Activated CD8-positive, alpha-beta memory T cell treated with anti-CD3 and anti-CD28 coated beads, Interleukin-2, amount 50 U/mL, for 4 hours (primary cell): Measurements from ENCODE around the gene PTGFRN.
"Not testable (repeated sequence)": the region's sequence is repeated elsewhere in the genome, so short reads cannot be mapped to it uniquely, and the experiment has no call there.

Source experiments
- DNase-seq: peaks from one replicate; pipeline ENCODE4 v3.0.0-alpha.2; 2020

The PTGFRN gene

DNA sequence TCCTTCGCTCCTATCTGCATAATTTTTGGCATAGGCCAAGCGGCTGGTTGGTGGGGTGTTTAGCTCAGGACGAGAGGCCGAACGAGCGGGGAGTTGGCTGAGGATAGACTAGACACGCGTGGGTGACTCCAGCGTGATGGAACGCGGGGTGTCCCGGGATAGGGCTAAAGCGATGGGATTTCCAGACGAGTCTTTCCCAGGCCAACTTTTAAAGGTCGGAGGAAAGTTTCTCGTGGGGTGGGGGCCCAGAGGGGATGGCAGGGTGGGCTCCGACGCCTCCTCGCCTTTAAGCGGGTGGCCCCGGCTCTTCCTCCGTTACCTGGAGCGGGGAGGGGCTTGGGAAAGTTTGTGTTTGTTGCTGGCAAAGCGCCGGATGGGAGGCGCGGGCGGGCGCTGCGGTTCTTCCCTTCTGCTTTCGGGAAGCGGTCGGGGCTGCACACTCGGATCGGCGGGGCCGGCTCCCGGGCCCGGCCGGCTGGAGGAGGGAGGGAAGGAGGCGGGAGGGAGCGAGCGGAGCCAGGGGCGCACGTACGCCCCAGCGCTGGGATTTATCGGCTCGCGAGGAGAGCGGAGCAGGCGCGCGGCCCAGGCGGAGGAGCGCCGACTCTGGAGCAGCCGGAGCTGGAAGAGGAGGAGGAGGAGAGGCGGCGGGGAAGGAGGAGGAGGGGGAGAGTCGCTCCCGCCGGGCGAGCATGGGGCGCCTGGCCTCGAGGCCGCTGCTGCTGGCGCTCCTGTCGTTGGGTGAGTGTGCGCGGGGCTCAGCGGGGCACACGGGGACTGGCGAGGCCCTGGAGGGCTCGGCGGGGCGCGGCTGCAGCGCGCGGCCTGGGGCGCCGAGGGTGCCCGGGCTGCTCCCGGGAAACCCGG lies at the start of gene PTGFRN:
Gene PTGFRN, plus strand, starts transcription at position 405 of the 867 bp plus-strand sequence. Its CDS starts 288 bp downstream, at position 693.
- peak; percentile 22 for DNase-seq

DNA sequence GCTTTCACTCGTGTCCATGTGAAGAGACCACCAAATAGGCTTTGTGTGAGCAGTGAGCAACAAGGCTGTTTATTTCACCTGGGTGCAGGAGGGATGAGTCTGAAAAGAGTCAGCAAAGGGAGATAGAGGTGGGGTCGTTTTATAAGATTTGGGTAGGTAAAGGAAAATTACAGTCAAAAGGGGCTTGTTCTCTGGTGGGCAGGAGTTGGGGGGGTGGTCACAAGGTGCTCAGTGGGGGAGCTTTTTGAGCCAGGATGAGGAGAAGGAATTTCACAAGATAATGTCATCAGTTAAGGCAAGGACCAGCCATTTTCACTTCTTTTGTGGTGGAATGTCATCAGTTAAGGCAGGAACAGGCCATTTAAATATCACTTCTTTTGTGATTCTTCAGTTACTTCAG lies 49.5 kb upstream of the PTGFRN start:
- not testable (repeated sequence) for DNase-seq

DNA sequence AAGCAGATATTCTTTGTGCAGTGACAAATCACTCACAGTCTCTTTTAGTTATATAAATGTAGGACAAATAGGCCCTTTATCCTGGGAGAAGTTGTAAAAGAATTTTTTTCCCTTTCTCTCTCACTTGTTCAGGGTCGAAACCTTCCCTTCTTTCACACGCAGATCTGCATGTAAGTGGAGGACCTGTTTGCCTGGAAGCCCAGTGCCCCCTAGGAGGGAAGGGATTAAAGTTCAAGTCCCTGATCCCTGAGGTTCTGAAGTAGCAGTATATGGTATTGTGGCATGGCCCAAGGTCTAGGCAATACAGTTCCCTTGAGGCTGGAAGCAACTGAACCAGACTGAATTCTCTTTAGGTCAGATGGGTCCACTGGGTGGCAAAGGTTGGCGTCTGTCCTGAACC lies 48.6 kb upstream of the PTGFRN start:
- DNase-seq, result no peak

DNA sequence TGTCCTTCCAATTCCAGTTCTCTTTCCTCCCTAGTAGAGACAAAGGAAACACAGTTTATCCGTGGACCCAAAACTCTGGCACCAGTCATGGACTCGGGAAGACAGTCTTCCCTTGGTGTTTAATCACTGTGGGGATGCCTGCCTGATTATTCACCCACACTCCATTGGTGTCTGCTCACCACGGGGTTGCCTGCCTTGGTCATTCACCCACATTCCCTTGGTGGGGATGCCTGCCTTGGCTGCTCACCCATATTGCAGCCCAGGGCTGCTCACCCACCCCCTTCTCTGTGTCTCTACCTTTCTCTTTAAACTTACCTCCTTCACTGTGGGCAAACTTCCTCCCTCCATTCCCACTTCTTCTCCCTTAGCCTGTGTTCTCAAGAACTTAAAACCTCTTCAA lies 46.7 kb upstream of the PTGFRN start:
- DNase-seq, result not testable (repeated sequence)

DNA sequence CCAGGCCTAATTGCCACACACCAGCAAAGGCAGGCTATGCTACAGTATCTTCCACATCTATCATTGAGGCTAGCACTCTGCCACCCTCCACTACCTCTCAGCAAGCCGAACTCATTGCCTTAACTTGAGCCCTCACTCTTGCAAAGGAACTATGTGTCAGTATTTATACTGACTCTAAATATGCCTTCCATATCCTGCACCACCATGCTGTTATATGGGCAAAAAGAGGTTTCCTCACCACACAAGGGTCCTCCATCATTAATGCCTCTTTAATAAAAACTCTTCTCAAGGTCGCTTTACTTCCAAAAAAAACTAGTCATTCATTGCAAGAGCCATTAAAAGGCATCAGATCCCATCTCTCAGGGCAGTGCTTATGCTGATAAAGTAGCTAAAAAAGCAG lies 43.2 kb upstream of the PTGFRN start:
- not testable (repeated sequence) for DNase-seq

DNA sequence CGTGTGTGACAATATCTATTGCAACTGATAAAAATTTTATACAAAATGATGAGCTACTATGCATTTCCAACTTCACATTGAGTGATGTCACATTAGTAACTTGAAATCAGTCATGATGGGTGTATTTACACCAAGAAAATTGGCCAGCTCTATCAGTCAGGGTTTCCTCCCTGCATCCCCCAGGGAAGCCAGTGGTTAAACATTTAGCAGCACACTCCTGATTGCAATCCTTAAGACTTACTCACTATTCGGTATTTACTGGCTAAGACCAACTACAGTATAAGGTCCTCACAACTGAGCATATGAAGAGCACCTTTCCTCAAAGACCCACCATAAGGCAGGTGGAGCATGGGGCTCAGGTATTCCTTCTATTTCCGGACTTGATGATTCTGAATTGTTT lies 41.3 kb upstream of the PTGFRN start:
- DNase-seq, result no peak

DNA sequence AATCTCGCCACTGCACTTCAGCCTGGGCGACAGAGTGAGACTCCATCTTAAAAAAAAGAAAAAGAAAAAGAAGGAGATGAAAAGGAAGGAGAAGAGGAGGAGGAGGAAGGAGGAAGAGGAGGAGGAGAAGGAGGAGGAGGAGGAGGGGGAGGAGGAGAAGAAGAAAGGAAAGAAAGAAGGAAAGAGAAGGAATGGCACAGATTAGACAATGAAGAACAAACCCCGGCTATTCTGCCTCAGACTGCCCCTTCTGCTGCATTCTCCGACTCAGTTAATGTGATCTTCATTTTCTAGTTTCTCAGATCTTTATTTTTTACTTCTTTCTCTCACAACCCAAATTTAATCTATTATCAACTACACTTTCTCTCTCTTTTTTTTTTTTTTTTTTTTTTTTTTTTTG lies 40.1 kb upstream of the PTGFRN start:
- DNase-seq, result no peak

DNA sequence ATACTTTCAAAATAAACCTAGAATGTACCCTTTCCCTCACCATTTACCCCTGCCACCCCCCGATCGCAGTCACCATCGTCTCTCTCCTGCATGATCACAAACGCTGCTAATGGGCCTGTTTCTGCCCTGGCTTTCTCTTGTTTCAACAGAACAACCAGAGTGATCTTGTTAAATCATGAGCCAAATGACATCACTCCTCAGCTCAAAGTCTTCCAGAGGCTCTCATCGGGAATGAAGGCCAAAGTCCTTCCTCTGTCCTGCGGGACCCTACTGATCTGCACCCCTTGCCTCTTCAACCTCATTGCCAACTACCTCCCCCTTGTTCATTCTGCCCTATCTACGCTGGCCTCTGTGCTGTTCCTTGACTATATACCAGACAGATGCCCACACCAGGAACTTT lies 39.4 kb upstream of the PTGFRN start:
- no peak for DNase-seq

DNA sequence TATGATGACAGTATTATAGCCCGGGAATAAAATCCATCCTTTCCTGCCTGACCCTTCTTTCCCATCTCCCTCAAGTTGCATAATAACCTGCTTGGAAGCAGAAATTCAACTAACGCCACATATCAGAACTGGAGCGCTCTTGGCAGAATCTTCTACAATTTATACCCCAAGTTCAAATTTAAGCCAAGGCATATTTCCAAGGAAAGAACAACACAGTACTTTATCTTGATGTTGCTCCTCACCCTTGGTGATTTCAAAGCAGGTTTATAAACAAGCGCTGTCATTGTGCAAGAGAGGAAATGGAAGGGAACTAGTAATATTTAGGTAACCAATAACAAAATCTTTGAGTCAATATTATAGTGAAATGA lies 38.0 kb upstream of the PTGFRN start:
- no peak for DNase-seq

DNA sequence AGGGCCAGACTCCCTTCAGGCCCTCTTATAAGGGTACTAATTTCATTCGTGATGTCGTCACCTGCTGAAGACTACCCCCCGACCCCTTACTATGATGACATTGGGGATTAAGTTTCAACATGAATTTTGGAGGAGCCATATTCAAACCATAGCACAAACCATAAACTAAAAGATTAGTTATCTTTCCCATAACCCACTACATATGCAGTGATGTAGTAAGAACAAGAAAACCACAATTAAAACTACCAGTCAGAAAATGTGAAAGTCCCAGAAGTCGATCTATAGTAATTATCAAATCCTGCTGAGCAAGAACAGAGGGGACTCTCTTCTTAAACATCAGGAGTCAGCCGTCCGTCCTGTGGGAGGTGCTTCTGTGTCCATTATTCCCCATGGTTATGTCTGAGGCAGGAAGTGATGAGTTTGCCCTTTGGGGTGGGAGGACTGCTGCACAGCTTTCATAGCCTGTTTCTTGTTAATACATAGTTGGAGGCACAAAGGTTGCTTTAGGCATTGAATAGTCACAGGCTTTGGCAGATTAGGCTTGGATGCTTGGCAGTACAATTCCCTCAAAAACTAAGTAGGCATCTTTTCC lies 35.9 kb upstream of the PTGFRN start:
- no peak for DNase-seq

DNA sequence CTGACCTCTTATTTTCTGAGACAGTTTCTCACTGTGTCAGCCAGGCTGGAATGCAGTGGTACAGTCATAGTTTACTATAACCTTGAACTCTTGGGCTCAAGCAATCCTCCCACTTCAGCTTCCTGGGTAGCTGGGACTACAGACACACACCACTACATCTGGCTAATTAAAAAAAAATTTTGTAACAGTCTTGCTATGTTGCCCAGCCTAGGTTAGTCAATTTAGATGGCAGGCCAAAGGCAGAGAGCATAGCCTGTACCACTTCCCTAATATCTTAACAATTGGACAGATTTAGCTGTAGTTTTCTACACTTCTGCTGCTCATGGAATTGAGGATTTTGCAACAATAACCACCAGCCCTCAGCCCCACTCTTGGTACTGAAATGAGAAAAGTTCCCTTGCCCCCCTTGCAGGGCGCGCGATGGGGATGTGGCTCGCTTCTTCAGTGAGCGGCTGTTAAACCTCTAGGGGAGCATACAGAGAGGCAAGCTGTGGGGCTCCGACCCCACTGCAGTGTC lies 34.9 kb upstream of the PTGFRN start:
- DNase-seq, result no peak

DNA sequence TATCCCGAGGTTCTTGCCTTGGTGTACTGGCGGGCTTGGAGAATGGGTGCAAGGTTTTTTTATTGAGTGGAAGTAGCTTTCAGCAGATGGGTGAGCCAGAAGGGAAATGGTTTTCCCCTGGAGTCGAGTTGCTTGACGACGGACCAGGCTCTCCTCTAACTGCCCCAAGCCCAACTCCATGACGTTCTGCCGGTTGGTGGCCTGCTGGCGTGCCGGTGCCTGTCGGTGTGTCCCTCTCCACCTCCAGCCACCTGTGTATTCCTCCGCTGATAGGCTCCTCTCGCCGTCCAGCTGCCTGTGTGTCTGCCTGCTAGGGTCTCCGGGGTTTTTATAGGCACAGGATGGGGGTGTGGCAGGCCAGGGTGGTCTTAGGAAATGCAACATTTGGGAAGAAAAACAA lies 34.3 kb upstream of the PTGFRN start:
- no peak for DNase-seq

DNA sequence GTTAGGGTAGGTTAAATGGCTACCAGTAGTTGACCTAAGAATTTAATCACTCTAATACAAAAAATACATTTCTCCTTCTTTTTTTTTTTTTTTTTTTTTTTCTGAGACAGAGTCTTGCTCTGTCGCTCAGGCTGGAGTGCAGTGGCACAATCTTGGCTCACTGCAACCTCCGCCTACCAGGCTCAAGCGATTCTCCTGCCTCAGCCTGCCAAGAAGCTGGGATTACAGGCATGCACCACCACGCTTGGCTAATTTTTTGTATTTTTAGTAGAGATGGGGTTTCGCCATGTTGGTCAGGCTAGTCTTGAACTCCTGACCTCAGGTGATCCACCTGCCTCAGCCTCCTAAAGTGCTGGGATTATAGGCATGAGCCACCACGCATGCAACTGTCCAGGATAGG lies 33.8 kb upstream of the PTGFRN start:
- DNase-seq, result not testable (repeated sequence)

DNA sequence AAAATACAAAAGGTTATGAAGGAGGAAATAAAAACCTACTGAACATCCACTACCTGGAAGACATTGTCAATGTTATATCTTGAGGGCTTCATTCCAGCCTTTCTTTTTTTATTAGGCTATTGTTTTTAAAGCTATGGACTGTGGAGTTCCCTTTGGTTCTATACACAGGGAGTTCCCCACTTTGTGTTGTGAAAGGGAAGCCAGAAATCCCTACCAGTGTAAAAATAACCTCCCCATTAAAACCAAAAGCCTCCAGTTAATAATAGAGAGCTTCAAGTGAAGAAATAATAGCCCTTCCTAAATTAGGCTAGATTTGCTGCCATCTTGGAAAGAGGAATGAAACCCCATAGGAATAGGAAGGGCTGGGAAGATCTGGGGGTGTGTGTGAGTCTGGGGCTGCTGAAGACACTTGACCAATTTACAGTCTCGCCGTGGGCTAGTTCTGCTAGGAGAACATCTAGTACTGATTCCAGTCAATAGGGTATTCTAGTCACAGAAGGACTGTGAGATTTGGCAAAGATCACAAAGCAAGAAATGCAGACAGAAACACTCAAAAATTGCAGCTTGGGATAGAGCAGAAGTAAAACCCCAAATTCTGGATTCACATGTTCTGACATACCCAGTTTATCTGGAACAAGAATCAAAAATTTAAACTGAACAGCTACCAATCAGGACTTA lies 32.4 kb upstream of the PTGFRN start:
- DNase-seq, result no peak

DNA sequence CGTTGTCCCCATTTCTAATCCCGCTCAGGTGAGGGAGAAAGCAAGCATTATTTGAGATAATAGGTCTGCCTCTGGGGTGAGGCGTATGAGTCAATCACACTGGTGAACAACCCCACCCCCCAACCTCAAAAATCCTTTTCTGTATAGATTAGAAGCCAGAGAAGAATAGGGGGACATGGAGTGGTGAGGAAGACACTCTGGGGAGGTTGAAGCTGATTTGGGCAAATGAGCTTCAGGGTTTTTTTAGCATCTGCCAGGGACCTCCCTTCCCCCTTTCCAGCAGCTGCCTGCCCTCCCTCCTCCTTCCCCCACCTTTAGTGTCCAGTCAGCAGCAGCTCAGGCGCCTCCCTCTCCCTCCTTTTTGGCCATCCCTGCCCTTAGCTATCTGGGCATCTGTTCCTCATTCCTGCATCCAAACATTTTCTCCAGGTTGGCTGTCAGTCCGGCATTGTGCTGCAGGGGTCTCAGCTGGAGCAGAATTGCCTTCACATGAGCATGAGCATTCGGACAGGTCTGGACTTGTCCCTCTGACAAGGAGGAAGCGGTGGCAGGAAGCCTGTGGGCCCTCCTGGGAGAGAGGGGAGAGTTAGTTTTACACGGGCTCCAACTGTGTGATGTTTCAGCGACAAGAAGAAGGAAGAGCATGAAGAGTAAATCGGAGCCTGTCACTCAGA lies 30.8 kb upstream of the PTGFRN start:
- DNase-seq, result no peak

DNA sequence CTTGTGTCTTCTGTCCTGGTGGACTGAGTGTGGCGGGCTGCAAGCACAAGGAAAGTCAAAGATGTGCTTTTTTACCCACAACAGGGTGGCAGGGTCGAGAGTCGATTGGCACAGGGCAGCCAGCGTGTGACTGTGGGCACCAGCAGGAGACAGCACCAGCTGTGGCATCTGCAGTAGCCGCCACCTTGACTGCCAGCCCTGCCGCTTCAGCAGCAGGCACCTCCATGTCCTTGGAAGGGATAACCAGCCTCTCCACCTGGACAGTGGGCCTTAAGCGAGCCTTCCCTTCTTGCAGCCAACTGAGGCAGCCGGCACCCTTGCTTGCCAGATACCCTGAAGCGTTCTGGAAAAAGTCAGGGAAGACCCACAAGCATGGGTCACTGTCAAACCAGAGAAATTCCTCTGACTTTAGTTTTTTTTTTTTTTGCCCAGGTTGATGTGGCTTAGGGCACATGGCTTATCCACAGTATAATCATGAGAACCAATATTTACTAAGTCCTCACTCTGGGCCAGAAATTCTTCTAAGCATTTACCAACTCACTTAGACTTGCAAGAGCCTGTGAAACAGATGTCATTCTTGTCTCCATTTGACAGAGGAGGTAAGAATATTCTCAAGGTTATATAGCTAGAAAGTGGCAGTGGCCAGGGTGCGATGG lies 30.1 kb upstream of the PTGFRN start:
- no peak for DNase-seq

DNA sequence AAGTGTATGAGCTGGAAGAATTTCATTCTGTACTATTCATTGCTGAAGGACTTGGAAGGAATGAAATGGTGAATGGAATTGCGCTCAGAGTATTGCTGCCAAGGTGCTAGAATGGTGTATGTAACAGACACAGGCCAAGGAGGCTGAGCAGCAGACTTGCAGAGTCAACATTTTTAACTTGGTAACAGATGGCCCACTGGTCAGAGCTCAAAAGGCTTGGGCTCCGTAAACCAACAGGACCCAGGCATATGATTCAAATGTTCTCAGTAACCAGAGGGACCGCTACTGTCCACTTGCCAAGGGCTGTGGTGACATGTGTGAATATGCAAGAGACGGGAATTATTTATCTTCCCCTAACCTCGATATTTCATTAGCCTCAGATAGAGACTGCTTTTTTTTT lies 28.8 kb upstream of the PTGFRN start:
- no peak for DNase-seq

DNA sequence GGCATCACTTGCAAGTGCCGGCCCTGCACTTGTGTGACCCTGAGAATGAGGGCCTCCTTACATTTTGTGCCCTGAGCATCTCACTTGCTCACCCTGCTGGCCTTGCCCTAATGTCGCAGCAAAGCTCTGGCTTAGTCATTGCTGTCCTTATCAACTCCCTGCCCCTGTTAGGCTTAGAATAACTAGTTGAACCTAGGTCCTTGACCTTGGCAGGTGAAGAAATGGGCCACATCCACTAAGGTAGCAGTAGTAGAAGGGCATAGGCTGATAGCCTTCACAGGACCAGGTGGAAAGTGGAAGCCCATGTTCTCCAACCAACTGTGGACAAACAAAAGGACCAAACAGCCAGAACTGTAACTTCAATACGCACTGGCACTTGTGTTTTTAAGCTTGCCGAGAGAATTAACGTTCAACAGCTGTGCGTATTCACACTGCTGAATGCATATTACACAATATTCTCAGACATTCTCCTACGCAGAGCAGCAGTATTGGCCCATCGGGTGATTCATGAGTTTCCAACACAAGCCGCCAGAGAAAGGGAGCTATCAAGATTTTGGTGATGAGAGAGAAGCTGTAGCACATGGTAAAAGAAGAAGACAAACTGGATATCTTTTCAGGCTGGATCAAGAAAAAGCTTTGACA lies 27.7 kb upstream of the PTGFRN start:
- DNase-seq, result no peak

DNA sequence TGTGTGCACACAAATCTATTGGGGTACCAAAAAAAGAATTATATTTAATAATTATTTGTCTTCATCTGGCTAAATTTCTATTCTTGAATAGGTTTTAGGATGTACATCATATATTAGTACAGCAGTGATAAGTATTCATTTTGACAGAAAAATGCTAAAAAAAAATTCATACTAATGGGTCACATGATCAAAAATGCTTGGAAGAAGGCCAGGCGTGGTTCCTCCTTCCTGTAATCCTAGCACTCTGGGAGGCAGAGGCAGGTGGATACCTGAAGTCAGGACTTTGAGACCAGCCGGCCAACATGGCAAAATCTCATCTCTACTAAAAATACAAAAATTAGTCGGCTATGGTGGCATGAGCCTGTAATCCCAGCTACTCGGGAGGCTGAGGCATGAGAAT lies 26.9 kb upstream of the PTGFRN start:
- no peak for DNase-seq

DNA sequence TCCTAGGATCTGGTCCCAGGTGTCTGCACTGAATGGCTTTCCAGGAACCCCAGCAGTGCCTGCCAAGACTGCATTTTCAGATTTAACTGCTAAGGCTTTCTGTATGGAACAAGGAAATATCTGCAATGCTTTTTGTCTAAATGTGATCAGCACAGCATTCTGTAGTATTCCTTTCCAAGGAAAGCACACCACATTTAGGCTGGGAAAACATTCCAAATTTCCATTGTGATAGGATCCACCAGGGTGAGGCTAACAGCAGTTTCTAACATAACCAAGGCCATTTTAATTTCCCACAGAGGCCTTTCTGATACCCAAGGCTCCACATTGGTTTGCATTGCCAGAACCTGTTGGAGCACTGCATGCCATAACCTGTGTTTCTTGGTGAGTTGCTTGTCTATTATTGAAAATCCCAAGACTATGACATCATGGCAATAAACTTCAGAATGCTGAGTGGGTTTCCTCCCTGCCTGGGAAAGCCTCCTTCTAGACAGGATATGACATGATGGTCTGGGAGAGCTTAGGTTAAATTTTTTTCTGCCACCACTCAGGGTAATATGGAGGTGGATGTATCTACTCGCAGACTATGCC lies 23.3 kb upstream of the PTGFRN start:
- no peak for DNase-seq

DNA sequence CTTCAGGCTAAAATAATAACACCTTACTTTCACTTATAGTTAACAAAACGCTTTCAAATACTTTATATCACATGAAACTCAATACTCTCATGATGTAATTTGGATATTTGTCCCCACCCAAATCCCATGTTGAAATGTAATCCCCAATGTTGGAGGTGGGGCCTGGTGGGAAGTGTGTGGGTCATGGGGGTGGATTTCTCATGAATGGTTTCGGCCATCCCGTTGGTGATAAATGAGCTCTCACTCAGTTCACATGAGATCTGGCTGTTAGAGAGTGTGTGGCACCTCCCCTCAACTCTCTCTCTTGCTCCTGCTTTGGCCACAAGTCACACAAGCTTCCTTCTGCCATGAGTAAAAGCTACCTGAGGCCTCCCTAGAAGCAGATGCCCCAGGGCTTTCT lies 22.5 kb upstream of the PTGFRN start:
- DNase-seq, result no peak

DNA sequence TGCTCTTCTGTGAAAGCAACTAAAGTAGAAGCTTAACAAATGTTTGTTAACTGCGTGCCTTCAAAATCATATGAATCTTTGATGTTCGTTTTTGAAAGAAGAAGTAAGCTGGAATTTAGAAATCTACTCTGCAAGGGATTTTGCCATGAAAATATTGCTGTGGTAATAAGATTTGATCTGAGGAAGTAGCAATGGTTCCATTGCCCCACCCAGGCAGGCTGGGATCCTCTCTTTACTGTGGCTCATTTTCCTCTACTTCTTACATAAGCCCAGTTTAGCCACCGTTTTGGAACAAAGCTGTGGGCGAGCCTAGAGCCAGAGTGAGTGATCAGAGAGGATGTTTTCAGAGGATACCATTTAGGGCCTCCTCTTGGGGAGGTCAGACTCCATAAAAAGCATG lies 20.3 kb upstream of the PTGFRN start:
- no peak for DNase-seq
